SH-SY5Y (cell line): ENCODE results near the gene LSM6.

ENCODE experiments used
- GATA2 ChIP-seq: IDR thresholded peaks from 2 replicates; pipeline ENCODE4 v1.6.1; 2011; ENCODE audit warnings: mild to moderate bottlenecking, low read depth, low read length
- GATA3 ChIP-seq: IDR thresholded peaks from 2 replicates; pipeline ENCODE4 v1.6.1; 2011; ENCODE audit warnings: low read depth, mild to moderate bottlenecking, low read length, moderate library complexity

GRCh38 chr4:146142768-146143167, 32.8 kb upstream of the LSM6 start:
- no peak for TF ChIP-seq GATA2
- no peak for TF ChIP-seq GATA3
